HCT116 (cell line): Measurements from ENCODE around the gene FZR1. TPM values are rescaled to one million over a fixed set of nuclear protein-coding genes. Genes with fewer than 3 reads are reported as not detected.

Experiments used
- ATAC-seq: fragments of 200-7000 bp; cut with Tn5 transposase; 2 replicates; pipeline ENCODE4 v1.9.1; 2020; ENCODE audit warnings: mild to moderate bottlenecking, moderate library complexity
- BruUV-seq: library from RNA; stranded (reverse); fragments of 400-500 nt; replicated peaks from 2 replicates; lab custom pipeline; 2021; lab: Mats Ljungman, UMichigan
- CTCF ChIA-PET: fragments of 300-600 bp; sonication (Branson Sonifier 250); formaldehyde crosslinking; loops from one replicate; lab custom pipeline; 2021; ENCODE audit warnings: antibody characterized with exemption; lab: Charles Lee
- POLR2A ChIA-PET: fragments of 300-600, 350-600 bp; sonication (Branson Sonifier 250); formaldehyde crosslinking; loops from one replicate; lab custom pipeline; 2021; ENCODE audit warnings: antibody characterized with exemption; lab: Charles Lee
- RAD21 ChIA-PET, 2 experiments: fragments of 300-600 bp; sonication (Branson Sonifier 250); formaldehyde crosslinking; loops; one replicate each; lab custom pipeline; 2023; ENCODE audit warnings: low total read pairs in 2 of 2; ENCODE audit not compliant: uncharacterized antibody in 2 of 2, unreplicated experiment in 2 of 2, low non-redundant PET in 1 of 2; lab: Charles Lee
- DNase-seq: peaks from one replicate; pipeline ENCODE4 v3.0.0-alpha.2; 2010; ENCODE audit warnings: low read depth, low spot score
- H2AFZ ChIP-seq: fragments of 200-600 bp; shearing (Covaris generic), sonication (generic); 2 replicates; pipeline ENCODE4 v1.6.1; 2017; ENCODE audit warnings: low read depth, mixed run types, mixed read lengths, antibody characterized with exemption, low read length; ENCODE audit not compliant: poor library complexity, severe bottlenecking
- H3K27ac ChIP-seq: 2 replicates; pipeline ENCODE4 v1.5.1; 2012; ENCODE audit warnings: low read depth, low read length
- H3K27me3 ChIP-seq: fragments of 200-600 bp; sonication (generic); 2 replicates; pipeline ENCODE4 v1.6.1; 2016; ENCODE audit warnings: mixed run types, low read length, mixed read lengths; ENCODE audit not compliant: insufficient read depth
- H3K36me3 ChIP-seq, 2 experiments: fragments of 200-500 bp in 1 of 2; fragments of 200-600 bp in 1 of 2; sonication (Bioruptor generic) in 1 of 2; sonication (generic) in 1 of 2; 2 replicates each; pipeline versions ENCODE4 v1.5.1 to v1.6.1; 2014 to 2016; ENCODE audit warnings: low read length in 2 of 2, inconsistent platforms in 1 of 2, mixed read lengths in 1 of 2, mixed run types in 1 of 2; ENCODE audit not compliant: insufficient read depth in 2 of 2, control insufficient read depth in 1 of 2
- H3K4me1 ChIP-seq, 2 experiments: fragments of 200-600 bp in 1 of 2; sonication (generic) in 1 of 2; 2 replicates each; pipeline versions ENCODE4 v1.5.1 to v1.6.1; 2012 to 2017; ENCODE audit warnings: low read length in 2 of 2, inconsistent platforms in 1 of 2, mild to moderate bottlenecking in 1 of 2, mixed read lengths in 1 of 2, mixed run types in 1 of 2, moderate library complexity in 1 of 2; ENCODE audit not compliant: insufficient read depth in 2 of 2, control insufficient read depth in 1 of 2
- H3K4me2 ChIP-seq: fragments of 200-600 bp; sonication (generic); 2 replicates; pipeline ENCODE4 v1.6.1; 2017; ENCODE audit warnings: mixed run types, low read length, mixed read lengths
- H3K4me3 ChIP-seq, 2 experiments: fragments of 200-600 bp in 1 of 2; sonication (generic) in 1 of 2; replicated peaks in 1 of 2; 2 replicates each; pipeline ENCODE4 v1.5.1; 2011 to 2016; ENCODE audit warnings: low read length in 2 of 2, control low read depth in 1 of 2, low read depth in 1 of 2, mild to moderate bottlenecking in 1 of 2, mixed read lengths in 1 of 2, mixed run types in 1 of 2
- H3K79me2 ChIP-seq: fragments of 200-600 bp; sonication (generic); 2 replicates; pipeline ENCODE4 v1.6.1; 2017; ENCODE audit warnings: mild to moderate bottlenecking, mixed run types, low read length, moderate library complexity, mixed read lengths; ENCODE audit not compliant: insufficient read depth
- H3K9ac ChIP-seq: fragments of 200-600 bp; sonication (generic); 2 replicates; pipeline ENCODE4 v1.6.1; 2016; ENCODE audit warnings: low read length, mixed read lengths
- H3K9me2 ChIP-seq: fragments of 200-600 bp; sonication (generic), shearing (Covaris generic); 2 replicates; pipeline ENCODE4 v1.6.1; 2017; ENCODE audit warnings: mixed run types, mild to moderate bottlenecking, moderate library complexity; ENCODE audit not compliant: insufficient read depth
- H3K9me3 ChIP-seq, 2 experiments: fragments of 200-500 bp in 1 of 2; fragments of 200-600 bp in 1 of 2; sonication (Bioruptor generic) in 1 of 2; sonication (generic) in 1 of 2; 2 replicates each; pipeline ENCODE4 v1.6.1; 2014 to 2017; ENCODE audit warnings: low read length in 2 of 2, mixed read lengths in 2 of 2, inconsistent platforms in 1 of 2, low read depth in 1 of 2, mild to moderate bottlenecking in 1 of 2, mixed run types in 1 of 2, moderate library complexity in 1 of 2; ENCODE audit not compliant: control insufficient read depth in 1 of 2, insufficient read depth in 1 of 2
- H4K20me1 ChIP-seq: fragments of 200-600 bp; sonication (generic), shearing (Covaris generic); 2 replicates; pipeline ENCODE4 v1.6.1; 2017; ENCODE audit warnings: mixed run types, mild to moderate bottlenecking, moderate library complexity; ENCODE audit not compliant: insufficient read depth
- ATF3 ChIP-seq: IDR thresholded peaks from 2 replicates; pipeline ENCODE4 v1.6.1; 2012
- CBX3 ChIP-seq: IDR thresholded peaks from 2 replicates; pipeline ENCODE4 v1.6.1; 2012; ENCODE audit warnings: low read depth
- CEBPB ChIP-seq: IDR thresholded peaks from 2 replicates; pipeline ENCODE4 v1.6.1; 2012; ENCODE audit warnings: low read depth
- EGR1 ChIP-seq: IDR thresholded peaks from 2 replicates; pipeline ENCODE4 v1.6.1; 2012; ENCODE audit warnings: low read depth
- ELF1 ChIP-seq: IDR thresholded peaks from 2 replicates; pipeline ENCODE4 v1.6.1; 2012; ENCODE audit warnings: low read depth, borderline replicate concordance
- JUND ChIP-seq: IDR thresholded peaks from 2 replicates; pipeline ENCODE4 v1.6.1; 2012
- MAX ChIP-seq: IDR thresholded peaks from 2 replicates; pipeline ENCODE4 v1.6.1; 2012
- POLR2AphosphoS5 ChIP-seq: IDR thresholded peaks from 2 replicates; pipeline ENCODE4 v1.6.1; 2011; ENCODE audit warnings: mild to moderate bottlenecking, low read depth, low read length, moderate library complexity
- RAD21 ChIP-seq: IDR thresholded peaks from 2 replicates; pipeline ENCODE4 v1.6.1; 2012; ENCODE audit warnings: low read depth, mild to moderate bottlenecking
- SIN3A ChIP-seq: IDR thresholded peaks from 2 replicates; pipeline ENCODE4 v1.6.1; 2012; ENCODE audit warnings: low read depth
- SP1 ChIP-seq: IDR thresholded peaks from 2 replicates; pipeline ENCODE4 v1.6.1; 2012; ENCODE audit warnings: low read depth
- YY1 ChIP-seq: IDR thresholded peaks from 2 replicates; pipeline ENCODE4 v1.6.1; 2011; ENCODE audit warnings: low read length, low read depth, moderate library complexity, mild to moderate bottlenecking; ENCODE audit not compliant: insufficient replicate concordance; ENCODE audit errors: extremely low read depth
- ZBTB33 ChIP-seq: IDR thresholded peaks from 2 replicates; pipeline ENCODE4 v1.6.1; 2011; ENCODE audit warnings: mild to moderate bottlenecking, low read length, moderate library complexity; ENCODE audit not compliant: insufficient replicate concordance; ENCODE audit errors: extremely low read depth
- ZFX ChIP-seq: fragments of 450-650 bp; IDR thresholded peaks from 2 replicates; pipeline ENCODE4 v1.6.1; 2017
- ZNF274 ChIP-seq: fragments of 200-500 bp; sonication (Bioruptor generic); IDR thresholded peaks from 2 replicates; pipeline ENCODE4 v1.6.1; 2014; ENCODE audit warnings: mild to moderate bottlenecking, low read depth, low read length, inconsistent platforms
- intact Hi-C: fragments of 100-400 bp; cut with micrococcal nuclease; formaldehyde crosslinking; loops from 2 replicates; pipeline ENCODE4 v1.10.0; 2022
- total RNA-seq: library from RNA; stranded (reverse); gene quantifications from one replicate; pipeline ENCODE4 v1.2.1, GENCODE V29; 2021; ENCODE audit not compliant: unreplicated experiment

FZR1 gene
- total RNA-seq, 1 experiment from 2014 or later = 60.3 TPM

- ATAC-seq (no peak), DNase-seq (no peak)
- ChIA-PET POLR2A (no interaction called here), RAD21 (no interaction called here), CTCF (no interaction called here)
- Histone ChIP-seq H3K27me3 (no peaks in the 10 kb centered on the region), H3K4me2 (peak overlapping the region; percentile 25; the same call in 1 of the 2 replicates), H3K4me3 (no peak overlapping the region), H3K4me1 (peaks cover 21 to 40% of the 10 kb centered on the region in 2 experiments), H3K36me3 (peaks cover 2 to 12% of the 10 kb centered on the region in 2 experiments; a peak in 2 of 4 replicates), H3K9me2 (no peaks in the 10 kb centered on the region), H4K20me1 (no peaks in the 10 kb centered on the region), H3K9me3 (no peaks in the 10 kb centered on the region), H2AFZ (no peak overlapping the region), H3K9ac (no peak overlapping the region), H3K27ac (no peak overlapping the region), H3K79me2 (peaks cover 83% of the 10 kb centered on the region)
- BruUV-seq = no TSS peak
- TF ChIP-seq YY1 (no peak), ZNF274 (no peak), JUND (no peak), EGR1 (no peak), CEBPB (no peak), ZBTB33 (no peak), CBX3 (no peak), MAX (no peak), SP1 (no peak), SIN3A (no peak), ZFX (no peak), ATF3 (no peak), POLR2AphosphoS5 (no peak), ELF1 (no peak), RAD21 (no peak)
- intact Hi-C loops = no loop called here
Measured at GRCh38 chr19:3509566-3509989, 3.5 kb downstream of the FZR1 start.
